Endodermal cell (in vitro differentiated cells): ENCODE measurements around the gene ZNF563. TPM values are rescaled to one million over a fixed set of nuclear protein-coding genes. Genes with fewer than 3 reads are reported as not detected.

Experiments
- DNase-seq: peaks from one replicate; pipeline ENCODE4 v3.0.0-alpha.2; 2017
- H3K27ac ChIP-seq: 2 replicates; pipeline ENCODE4 v1.5.1; 2013; ENCODE audit warnings: mild to moderate bottlenecking, low read depth, low read length, moderate library complexity
- H3K27me3 ChIP-seq: 2 replicates; pipeline ENCODE4 v1.6.1; 2013; ENCODE audit warnings: mild to moderate bottlenecking, low read length, moderate library complexity; ENCODE audit not compliant: insufficient read depth, control insufficient read depth, poor library complexity, severe bottlenecking
- H3K36me3 ChIP-seq: 2 replicates; pipeline ENCODE4 v1.7.0; 2013; ENCODE audit warnings: mild to moderate bottlenecking, low read length, moderate library complexity; ENCODE audit not compliant: control insufficient read depth, insufficient read depth
- H3K4me1 ChIP-seq: one replicate; pipeline ENCODE4 v1.7.0; 2013; ENCODE audit warnings: low read length; ENCODE audit not compliant: control insufficient read depth, insufficient read depth
- H3K4me3 ChIP-seq: 2 replicates; pipeline ENCODE4 v1.5.1; 2013; ENCODE audit warnings: mild to moderate bottlenecking, low read length, moderate library complexity
- H3K9ac ChIP-seq: 2 replicates; pipeline ENCODE4 v1.6.1; 2013; ENCODE audit warnings: mild to moderate bottlenecking, low read length, moderate library complexity; ENCODE audit not compliant: poor library complexity, severe bottlenecking; ENCODE audit errors: extremely low read depth
- H3K9me3 ChIP-seq: 2 replicates; pipeline ENCODE4 v1.6.1; 2013; ENCODE audit warnings: mild to moderate bottlenecking, low read length, moderate library complexity; ENCODE audit not compliant: control insufficient read depth
- H3K27ac Mint-ChIP-seq: 2 replicates; pipeline ENCODE4 v1.8.0; 2020; ENCODE audit warnings: mixed read lengths
- H3K27me3 Mint-ChIP-seq: 2 replicates; pipeline ENCODE4 v1.8.0; 2021; ENCODE audit warnings: mild to moderate bottlenecking, mixed read lengths; ENCODE audit not compliant: insufficient read depth
- H3K36me3 Mint-ChIP-seq: 2 replicates; pipeline ENCODE4 v1.8.0; 2020; ENCODE audit warnings: low read depth, mixed read lengths
- H3K4me1 Mint-ChIP-seq: 2 replicates; pipeline ENCODE4 v1.8.0; 2020; ENCODE audit warnings: mixed read lengths
- H3K4me3 Mint-ChIP-seq: 2 replicates; pipeline ENCODE4 v1.8.0; 2020; ENCODE audit warnings: mild to moderate bottlenecking, moderate library complexity, mixed read lengths
- H3K9me3 Mint-ChIP-seq: 2 replicates; pipeline ENCODE4 v1.8.0; 2020; ENCODE audit warnings: mild to moderate bottlenecking, mixed read lengths
- CTCF ChIP-seq: fragments of 200-600 bp; sonication (generic); conservative IDR thresholded peaks from 2 replicates; pipeline ENCODE4 v1.5.0; 2021; ENCODE audit warnings: antibody characterized with exemption, mild to moderate bottlenecking
- WGBS, 2 experiments: methylation state at CpG; one replicate each; pipeline versions ENCODE4 v1.1.5 to v1.1.7; 2013; ENCODE audit warnings: missing lambda C conversion rate in 2 of 2, mixed read lengths in 1 of 2; ENCODE audit not compliant: insufficient coverage in 1 of 2, insufficient read length in 1 of 2; 5-methylcytosine and 5-hydroxymethylcytosine counted together
- total RNA-seq, 2 donors: library from RNA; stranded (reverse); fragmentation: NEBNext Ultra II Directional in 1 of 2; extraction: Animal tissue kit (Norgen Biotek cat#: 25700) in 1 of 2; gene quantifications; 2 replicates in 1 of 2; 3 replicates in 1 of 2; pipeline ENCODE4 v1.2.1, GENCODE V29; 2021

Gene ZNF563
- total RNA-seq, 2 donors from 2014 or later, result 2.2 to 3.1 TPM

DNA sequence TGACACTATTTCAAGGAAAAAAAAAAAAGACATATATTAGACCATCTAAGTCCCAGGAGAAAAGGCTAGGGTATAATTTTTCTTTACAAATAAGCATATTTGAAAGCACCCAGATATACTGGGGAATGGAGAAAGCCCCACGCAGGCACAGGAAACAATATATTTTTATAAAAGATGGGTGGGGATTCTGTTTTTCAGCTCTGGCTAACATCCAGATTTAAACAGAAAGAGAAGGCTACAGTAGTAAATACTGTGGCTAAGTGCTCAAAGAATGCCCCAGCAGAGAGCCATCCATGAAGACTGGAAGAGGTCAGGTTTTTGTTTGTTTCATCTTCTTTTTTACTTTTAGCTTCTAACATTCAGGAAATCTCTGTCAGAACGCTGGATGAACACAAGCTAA is 54.7 kb downstream of the ZNF563 start:
- no peak overlapping the region for H3K4me3 Mint-ChIP-seq
- no peak overlapping the region for H3K27ac Mint-ChIP-seq

DNA sequence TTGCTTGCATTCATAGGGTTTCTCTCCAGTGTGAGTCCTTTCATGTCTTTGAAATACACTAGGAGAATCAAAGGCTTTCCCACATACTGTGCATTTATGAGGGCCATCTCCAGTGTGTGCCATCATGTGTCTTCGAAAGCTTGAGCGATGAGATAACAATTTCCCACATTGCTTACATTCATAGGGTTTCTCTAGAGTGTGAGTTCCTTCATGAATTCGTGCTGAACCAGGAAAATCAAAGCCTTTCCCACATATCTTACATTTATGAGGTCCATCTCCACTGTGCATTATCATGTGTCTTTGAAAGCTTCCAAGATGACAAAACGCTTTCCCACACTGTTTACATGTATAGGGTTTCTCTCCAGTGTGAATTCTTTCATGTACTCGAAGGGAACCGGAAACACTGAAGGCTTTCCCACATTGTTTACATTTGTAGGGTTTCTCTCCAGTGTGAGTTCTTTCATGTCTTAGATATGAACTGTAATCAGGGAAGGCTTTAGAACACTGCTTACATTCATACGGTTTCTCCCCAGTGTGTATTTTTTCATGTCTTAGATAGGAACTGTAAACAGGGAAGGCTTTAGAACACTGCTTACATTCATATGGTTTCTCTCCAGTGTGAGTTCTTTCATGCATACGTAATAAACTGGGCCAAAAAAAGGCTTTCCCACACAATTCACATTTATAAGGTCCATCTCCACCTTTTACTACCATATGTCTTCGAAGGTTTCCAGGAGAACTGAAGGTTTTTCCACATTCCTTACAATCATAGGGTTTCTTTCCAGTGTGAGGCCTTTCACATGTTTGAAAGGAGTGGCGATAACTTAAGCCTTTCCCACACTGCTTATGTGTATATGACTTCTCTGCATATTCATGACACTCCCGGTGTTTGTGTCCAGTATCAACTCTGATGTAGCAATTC is 60.2 kb downstream of the ZNF563 start:
- no peaks in the 10 kb centered on the region for H3K4me1 ChIP-seq
- TF ChIP-seq CTCF, result no peak
- WGBS, 2 experiments, result 94 to 95% methylated on average over 8 to 11 of the region's 11 CpGs
- no peaks in the 10 kb centered on the region for H3K4me1 Mint-ChIP-seq
- no peak overlapping the region for H3K4me3 Mint-ChIP-seq
- no peaks in the 10 kb centered on the region for H3K27me3 ChIP-seq
- no peak overlapping the region for H3K27ac ChIP-seq
- peaks cover 78% of the 10 kb centered on the region for H3K36me3 ChIP-seq
- no peaks in the 10 kb centered on the region for H3K27me3 Mint-ChIP-seq
- H3K27ac Mint-ChIP-seq, result no peak overlapping the region
- no peak overlapping the region for H3K9ac ChIP-seq
- H3K9me3 Mint-ChIP-seq, result peaks cover 97% of the 10 kb centered on the region
- peak overlapping the region; percentile 71 for H3K4me3 ChIP-seq
- DNase-seq, result no peak
- H3K36me3 Mint-ChIP-seq, result peaks cover 84% of the 10 kb centered on the region
- H3K9me3 ChIP-seq, result peaks cover 92% of the 10 kb centered on the region

More for the DNA sequence above, 54.7 kb downstream of the ZNF563 start:
- no peak for DNase-seq
- no peak overlapping the region for H3K27ac ChIP-seq
- no peaks in the 10 kb centered on the region for H3K4me1 Mint-ChIP-seq
- peaks cover 71% of the 10 kb centered on the region for H3K36me3 ChIP-seq
- no peak overlapping the region for H3K9ac ChIP-seq
- peaks cover 94% of the 10 kb centered on the region for H3K9me3 Mint-ChIP-seq
- peaks cover 81% of the 10 kb centered on the region for H3K36me3 Mint-ChIP-seq
- WGBS, 2 experiments, result 89 to 100% methylated on average over 2 of the region's 2 CpGs
- H3K27me3 ChIP-seq, result no peaks in the 10 kb centered on the region
- H3K9me3 ChIP-seq, result peaks cover 94% of the 10 kb centered on the region
- peak overlapping the region; percentile 56 for H3K4me3 ChIP-seq
- H3K4me1 ChIP-seq, result no peaks in the 10 kb centered on the region
- no peak for TF ChIP-seq CTCF
- H3K27me3 Mint-ChIP-seq, result no peaks in the 10 kb centered on the region

- 75 to 93% methylated on average over 3 to 5 of the region's 5 CpGs for WGBS, 2 experiments
- peaks cover 97% of the 10 kb centered on the region for H3K9me3 Mint-ChIP-seq
- no peaks in the 10 kb centered on the region for H3K4me1 Mint-ChIP-seq
- Histone ChIP-seq H3K9me3 (peaks cover 83% of the 10 kb centered on the region), H3K4me3 (peak overlapping the region; percentile 71), H3K9ac (no peak overlapping the region), H3K27me3 (no peaks in the 10 kb centered on the region), H3K4me1 (no peaks in the 10 kb centered on the region), H3K27ac (no peak overlapping the region), H3K36me3 (peaks cover 70% of the 10 kb centered on the region)
- peaks cover 76% of the 10 kb centered on the region for H3K36me3 Mint-ChIP-seq
- no peak for DNase-seq
- no peak for TF ChIP-seq CTCF
- H3K27me3 Mint-ChIP-seq, result no peaks in the 10 kb centered on the region
- no peak overlapping the region for H3K4me3 Mint-ChIP-seq
- H3K27ac Mint-ChIP-seq, result no peak overlapping the region
These were observed 61.0 kb downstream of the ZNF563 start for GRCh38 chr19:12272386-12272785.
